Glomerular endothelial cell (primary cell): ENCODE results near the gene FBXL20. TPM values are rescaled to one million over a fixed set of nuclear protein-coding genes. Genes with fewer than 3 reads are reported as not detected.
"Not testable (repeated sequence)": the region's sequence is repeated elsewhere in the genome, so short reads cannot be mapped to it uniquely, and the experiment has no call there.

ENCODE experiments used
- DNase-seq: peaks from one replicate; pipeline ENCODE4 v3.0.0-alpha.2; 2011; ENCODE audit warnings: low read depth, low spot score; ENCODE audit errors: extremely low read depth
- total RNA-seq: library from RNA; depleted of rRNA; stranded (reverse); fragments of >200 nt; gene quantifications from 2 replicates; pipeline ENCODE4 v1.2.3, GENCODE V29; 2015

Gene FBXL20
- total RNA-seq, 1 donor from 2014 or later, result 14.0 TPM

DNA sequence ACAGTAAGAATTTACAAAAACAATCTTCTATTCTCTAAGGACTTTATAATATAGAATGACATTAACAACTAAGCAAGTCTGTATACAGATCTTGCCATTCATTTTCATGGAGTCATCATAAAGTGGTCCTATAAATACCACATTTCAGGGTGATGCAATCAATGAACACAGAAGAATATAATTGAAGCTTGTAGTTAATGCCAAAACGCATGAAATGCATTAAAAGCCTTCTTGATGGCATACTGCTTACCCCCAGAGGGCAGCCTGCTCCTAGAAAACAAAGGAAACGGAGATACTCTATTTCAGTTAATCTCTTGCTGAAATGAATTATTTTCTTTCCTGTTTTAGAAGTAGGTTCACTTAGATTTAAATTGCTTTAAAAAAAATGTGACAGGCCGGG is 130.5 kb downstream of the FBXL20 start:
- DNase-seq, result no peak

DNA sequence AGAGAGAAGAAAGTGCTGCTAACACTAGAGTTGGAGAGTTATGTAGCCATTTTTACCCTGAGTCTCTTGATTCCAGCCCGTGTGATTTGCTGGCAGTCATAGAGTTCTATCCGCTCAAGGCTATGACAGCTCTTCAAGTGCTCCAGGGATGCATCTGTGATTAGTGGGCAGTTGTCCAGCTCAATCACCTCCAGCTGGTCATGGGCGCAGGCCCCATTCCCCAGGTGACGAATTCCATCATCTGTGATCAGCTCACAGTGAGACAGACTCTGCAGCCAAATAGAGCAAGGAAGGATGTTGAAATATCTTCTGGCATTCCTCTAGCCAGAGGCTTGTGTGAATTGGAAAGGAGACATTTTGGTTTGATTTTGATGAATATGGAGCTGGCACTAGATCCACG is 137.3 kb downstream of the FBXL20 start:
- no peak for DNase-seq

DNA sequence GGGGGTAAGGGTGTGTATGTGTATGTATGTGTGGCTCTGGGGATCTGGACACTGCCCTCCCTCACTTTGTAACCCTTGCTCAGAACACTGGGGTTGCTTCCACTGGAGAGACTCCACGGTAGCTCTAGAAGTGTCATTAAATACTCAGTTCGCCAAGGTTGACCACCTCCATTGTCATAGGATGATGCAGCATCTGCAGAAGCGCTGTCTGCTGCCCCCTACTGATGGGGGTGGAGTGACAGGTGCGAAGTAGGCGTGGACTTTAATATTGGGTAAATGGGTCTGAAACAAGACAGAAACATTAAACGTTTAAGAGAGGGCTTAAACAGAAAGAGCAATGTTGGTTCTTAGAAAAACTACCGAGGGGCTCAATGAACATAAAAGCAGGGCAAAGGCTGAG is 140.1 kb downstream of the FBXL20 start:
- DNase-seq, result no peak

DNA sequence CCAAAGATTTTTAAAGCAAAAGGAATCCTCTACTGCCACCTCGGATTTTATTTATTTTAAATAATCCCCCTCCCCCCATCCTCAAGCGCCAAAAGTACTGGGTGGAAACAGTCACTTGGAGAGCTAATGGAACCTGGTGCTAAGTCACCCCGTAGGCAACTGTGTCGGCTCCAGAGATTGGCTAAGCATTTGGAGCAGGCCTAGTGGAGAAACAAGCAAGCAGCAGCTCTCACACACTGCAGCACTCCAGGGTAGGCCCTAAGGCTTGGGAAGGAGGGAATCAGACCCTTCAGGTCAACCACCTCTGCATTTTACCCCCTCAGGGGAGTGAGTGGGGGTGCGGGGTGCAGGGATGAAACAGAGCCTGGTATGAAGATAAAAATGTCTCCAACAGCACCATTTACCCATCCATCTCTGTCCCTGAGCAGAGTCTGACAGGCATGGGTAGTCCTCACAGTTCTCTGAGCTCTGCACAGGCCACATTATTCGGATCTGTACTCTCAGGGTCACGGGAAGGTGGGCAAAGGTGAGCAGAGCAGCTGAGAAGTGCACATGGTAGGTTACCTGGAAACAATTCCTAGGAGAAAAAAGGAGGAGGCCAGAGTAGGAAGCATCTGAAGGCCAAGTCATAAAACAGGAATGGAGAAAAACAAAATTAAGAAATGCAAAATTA is 148.5 kb downstream of the FBXL20 start:
- no peak for DNase-seq

DNA sequence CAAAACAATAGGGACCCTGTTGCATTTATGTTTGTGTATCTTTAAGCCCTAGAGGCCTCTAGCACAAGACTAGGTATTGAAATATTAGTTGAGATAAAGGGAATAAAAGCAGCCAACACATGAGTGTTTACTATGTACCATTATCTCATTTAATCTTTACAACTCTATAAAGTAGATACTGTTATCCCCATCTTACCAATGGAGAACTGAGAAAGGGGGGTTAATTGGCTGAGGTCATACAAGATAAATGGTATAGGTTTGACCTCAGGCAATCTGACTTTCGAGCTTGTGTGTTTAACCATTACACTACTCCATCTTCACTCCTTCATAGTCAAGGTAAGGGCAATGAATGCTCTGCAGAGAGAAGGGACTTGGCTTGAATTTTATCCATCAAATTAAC is 149.4 kb downstream of the FBXL20 start:
- DNase-seq, result no peak

DNA sequence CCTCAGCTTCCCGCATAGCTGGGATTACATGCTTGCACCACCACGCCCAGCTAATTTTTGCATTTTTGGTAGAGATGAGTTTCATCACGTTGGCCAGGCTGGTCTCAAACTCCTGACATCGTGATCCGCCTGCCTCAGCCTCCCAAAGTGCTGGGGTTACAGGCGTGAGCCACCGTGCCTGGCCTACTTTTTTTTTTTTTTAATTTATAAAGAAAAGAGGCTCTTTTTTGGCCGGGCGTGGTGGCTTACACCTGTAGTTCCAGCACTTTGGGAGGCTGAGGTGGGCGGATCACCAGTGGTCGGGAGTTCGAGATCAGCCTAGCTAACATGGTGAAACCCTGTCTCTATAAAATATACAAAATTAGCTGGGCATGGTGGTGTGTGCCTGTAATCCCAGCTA is 151.3 kb downstream of the FBXL20 start:
- DNase-seq, result not testable (repeated sequence)

DNA sequence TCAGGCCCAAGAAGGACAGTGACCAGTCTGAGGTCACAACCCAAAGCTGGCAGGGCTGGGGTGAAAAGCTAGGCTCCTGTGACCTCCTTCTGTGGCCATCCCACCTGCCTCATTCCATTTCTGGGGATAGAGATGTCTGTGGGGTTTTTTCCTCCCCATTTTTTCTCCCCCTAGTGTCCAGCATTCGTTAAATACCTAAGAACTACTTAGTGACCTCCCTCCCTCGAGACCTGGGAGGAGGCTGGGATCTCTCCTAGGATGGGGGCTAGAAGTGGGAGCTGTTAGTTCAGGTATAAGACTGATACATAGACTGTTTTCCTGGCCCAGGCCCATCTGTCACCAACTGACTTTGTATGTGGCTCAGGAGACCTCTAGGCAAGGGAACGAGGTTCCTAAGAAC is 155.2 kb downstream of the FBXL20 start:
- DNase-seq, result no peak

DNA sequence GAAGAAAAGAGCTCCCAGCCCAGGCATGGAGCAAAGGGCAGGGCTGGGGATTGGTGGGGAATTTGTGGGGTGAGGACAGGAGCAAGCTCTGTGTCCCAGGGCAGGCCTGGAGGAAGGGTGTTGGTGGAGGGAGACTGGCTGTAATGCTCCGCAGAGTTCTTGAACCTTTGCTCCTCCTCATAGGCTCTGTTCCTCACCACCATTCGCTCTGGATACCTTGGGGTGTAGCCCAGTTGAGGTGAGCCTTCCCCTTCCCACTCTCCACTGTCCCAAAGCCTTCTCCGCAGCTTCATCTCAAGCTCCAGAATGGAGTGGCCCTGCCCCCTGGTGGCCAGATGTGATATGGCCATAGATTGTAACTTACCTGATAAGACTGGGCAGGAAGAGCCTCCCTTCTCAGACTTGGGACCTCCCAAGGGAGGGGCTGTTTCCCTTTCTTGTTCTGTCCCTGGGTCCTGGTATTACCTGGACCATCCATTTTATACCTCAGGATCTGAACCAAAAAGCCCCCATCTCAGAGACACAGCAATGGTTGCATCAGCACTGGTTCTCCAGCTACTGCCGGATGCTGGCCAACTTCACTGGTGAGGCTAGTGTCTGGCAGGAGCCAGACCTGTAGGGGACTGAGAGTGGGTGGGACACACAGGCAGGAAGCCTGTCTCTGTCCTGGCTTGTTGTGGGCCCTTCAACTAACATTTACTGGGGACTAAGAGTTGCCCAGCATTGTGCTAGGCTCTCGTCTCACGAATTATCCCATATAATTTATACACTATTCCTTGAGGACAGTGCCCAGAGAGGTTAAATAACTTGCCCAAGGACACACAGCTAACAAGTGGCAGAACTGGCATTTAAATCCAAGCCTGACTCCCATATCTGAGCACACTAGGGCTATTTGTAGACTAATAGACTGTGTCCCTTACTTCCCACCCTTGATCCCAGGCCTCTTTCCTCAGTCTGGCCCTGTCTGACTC is 156.5 kb downstream of the FBXL20 start:
- peak; percentile 61 for DNase-seq

DNA sequence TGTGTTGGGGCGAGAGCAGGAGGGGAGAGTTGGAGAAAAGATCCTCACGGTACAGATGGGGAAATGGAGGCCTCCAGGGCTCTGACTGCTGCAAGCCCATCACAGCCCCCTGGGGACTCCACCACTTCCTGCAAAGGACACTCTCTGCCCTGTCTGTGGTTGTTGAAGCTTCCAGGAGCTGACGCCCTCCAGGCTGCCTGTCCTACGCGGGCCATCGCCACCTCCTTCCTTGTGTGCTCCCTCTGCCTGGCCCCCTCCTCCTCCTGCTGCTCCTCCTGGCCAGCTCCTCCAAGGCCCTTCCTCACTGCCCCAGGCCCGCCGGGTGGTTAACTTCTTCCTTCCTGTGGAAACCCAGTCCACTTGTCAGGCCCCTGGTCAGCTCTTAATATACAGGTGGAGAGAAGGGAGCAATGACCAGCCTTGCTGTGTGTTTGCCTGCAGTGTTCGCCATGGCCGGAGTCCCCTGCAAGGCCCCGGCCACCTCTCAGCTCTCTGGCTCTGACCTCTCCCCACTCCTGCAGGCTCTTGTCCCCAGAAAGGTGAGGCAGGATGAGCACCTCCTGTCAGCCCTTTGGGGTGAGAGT is 157.3 kb downstream of the FBXL20 start:
- no peak for DNase-seq

DNA sequence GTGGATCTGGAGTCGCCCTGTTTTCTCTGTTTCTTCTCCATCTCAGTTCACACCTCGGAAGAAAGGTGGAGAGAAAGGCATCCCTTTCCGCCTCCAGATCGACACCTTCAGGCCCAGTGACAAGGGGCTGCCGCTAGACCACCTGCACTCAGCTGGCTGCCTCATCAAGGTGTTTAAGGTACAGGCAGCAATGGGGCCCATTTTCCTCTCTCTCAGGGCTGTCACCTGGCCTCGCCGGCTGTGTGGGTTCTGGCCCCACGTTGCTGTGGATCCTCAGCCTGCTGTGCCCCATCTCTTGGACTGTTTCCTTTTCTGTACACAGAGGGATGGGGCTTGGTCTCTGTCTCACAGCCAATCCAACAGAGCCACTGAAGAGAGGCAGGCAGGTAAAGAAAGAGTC is 158.3 kb downstream of the FBXL20 start:
- no peak for DNase-seq

DNA sequence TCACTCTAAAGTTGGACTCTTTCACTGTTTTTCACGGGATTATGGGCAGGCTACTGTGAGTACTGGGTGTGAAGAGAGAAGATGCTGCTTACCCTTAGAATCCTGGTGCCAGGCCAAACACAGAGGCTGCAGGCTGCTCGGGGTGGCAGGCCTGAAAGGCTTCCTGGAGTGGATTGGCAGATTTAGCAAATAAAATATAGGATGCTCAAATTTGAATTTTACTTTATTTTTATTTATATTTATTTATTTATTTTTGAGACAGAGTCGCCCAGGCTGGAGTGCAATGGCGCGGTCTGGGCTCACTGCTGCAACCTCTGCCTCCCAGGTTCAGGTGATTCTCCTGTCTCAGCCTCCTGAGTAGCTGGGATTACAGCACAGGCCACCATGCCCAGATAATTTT is 160.8 kb downstream of the FBXL20 start:
- DNase-seq, result no peak

DNA sequence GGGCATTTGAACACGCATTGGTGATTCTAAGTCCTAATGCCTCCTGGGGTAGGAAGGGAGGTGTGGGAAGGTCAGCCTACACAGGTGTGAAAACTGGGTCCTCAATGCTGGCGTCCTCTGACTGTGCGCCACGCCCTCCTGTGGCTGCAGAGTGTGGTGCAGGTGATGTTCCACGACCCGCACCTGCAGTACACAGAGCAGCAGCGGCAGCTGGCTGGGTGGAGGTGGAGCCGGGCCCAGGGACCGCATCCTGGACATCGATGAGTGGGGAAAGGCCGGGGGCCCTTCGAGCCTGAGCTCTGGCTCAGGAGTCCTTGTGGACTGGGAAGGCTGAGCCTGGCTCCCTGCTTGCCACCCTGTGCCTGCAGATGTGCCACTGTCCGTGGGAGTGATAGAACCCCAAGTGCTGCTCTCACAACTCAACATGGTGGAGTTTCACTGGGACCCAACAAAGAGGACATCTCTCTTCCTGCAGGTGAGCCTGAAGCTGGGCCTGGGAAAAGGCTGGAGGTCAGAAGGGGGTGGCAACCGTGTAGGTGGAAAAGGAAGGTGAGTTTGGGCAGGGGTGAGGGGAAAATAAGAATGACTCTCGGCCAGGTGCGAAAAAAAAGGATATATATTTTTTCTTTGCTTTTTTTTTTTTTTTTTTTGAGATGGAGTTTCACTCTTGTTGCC is 161.6 kb downstream of the FBXL20 start:
- no peak for DNase-seq

DNA sequence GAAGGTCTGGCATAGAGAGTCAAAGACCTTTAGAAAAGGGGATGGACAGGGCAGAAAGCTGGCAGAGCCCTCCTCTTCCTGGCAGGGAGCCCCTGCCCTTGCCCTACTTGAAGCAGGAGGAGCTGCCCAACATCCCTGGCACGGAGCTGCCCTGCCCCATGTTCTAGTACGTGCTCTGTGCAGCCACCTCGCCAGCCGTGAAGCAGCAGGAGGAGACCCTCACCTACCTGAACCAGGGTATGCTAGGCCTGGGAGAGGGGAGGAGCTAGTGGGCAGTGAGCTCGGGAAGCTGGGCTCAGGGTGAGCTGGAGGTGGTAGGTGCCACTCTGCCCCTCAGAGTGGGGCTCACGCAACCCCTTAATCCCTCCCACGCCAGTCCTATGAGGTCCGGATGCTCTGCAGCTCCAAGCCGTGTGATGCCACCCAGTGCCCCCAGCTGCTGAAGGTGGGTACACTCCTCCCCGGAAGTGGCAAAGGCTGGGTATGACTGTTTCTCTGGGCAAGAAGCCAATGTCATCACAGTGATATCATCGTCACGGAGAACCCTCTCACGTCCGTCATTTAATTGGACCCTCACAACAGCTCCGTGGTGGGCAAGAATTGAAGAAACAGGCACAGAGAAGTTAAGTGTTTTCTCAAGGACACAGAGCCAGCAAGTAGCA is 163.0 kb downstream of the FBXL20 start:
- DNase-seq, result no peak

DNA sequence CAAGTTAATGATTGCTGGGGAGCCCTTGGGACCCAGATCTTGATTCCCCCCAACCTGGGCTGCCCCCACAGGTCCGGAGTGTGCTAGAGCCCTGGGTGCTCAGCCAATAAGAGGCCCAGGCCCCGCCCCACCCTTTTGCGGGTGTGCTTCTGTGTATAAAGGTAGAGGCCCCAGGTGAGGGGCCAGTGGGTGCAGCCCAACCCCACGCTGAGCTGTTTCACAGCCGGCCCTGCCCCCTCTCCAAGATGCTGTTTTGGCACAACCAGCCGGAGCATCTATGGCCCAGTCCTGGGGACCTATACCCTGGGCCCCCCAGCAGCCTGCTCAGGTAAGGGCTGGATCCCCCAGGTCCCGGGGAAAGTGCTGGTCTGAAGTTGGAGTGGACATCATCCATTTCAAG is 163.8 kb downstream of the FBXL20 start:
- no peak for DNase-seq

DNA sequence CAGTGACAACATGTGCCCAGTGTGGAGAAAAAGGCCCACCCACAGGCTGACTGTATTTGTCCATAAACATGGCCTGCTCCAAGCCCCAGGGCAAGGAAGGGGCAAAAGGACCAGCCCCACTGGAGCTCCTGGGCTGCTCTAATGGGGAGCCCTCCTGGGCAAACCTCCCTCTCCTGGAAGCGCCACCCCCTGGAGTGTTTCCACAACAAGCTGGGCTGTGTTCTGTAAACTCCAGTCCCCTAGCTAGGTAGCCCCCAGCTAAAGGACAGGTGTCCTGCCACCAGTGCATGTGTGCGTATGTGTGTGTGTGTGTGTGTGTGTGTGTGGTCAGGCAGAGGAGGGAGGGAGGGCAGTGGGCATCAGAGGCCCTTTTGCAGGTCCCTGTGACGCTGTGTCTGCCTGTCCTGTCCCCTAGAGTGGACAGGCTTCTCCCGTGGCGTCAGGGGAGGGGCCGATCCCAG is 164.4 kb downstream of the FBXL20 start:
- DNase-seq, result no peak

DNA sequence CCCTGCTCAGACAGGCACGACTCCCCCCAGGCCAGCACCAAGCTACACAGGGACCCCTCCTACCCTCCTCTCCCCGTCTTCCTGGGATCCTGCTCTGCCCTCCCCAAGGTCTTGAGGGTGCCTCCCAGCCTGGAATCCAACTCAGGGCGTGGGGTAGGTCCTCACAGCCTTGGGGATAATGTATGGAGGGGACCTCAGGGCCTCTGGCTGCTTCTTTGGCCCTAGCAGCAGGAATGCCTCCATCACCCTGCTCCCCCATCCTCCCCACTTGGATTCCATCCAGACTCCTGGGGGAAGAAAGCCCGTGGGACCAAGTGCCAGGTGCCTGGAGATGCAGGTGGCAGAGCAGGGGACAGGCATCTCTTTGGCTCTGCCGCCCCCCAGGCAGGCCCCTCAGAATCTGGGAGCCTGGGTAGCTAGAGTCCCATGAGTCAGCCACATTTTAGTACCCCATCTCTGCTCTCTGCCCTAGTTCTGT is 164.9 kb downstream of the FBXL20 start:
- DNase-seq, result no peak

DNA sequence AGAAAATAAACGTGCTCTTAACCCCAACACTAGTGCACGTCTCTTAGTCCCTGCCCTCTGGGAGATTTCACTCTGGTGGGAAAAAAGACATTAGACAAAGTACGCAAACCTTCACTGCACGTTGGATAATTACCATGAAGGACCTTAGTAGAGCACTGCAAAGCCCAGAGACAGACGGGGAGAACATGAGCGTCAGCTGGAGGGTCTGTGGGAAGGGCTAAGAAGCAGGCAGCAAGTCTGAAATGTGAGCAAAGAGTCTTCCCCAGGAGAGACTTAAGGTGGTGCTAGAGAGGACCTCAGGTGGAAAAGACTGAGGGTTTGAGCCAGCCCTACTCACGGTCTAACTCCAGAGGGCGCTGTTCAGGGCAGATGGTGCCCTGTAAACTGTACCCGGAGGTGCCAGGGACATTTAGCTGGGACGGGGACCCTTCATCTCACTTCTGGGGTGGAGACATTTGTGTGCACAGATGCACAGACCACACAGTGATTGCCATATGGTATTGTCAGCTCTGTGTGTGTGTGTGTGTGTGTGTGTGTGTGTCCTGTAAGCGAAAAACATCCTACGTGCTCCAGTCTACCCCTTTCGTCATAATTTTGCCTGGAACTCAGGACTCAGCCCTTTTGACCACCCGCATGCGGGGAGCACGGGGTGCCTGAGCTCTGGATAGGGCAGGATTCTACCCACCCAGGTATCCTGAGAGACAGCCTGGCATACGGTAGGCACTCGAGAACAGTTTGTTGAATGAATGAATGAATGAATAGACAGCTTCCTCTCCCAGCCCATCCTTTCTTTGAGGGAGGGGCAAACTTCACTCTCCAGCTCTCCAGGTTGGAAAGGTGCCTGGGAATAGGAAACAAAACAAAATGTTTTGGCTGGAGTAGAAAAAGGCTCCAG is 165.6 kb downstream of the FBXL20 start:
- peak; percentile 34 for DNase-seq

DNA sequence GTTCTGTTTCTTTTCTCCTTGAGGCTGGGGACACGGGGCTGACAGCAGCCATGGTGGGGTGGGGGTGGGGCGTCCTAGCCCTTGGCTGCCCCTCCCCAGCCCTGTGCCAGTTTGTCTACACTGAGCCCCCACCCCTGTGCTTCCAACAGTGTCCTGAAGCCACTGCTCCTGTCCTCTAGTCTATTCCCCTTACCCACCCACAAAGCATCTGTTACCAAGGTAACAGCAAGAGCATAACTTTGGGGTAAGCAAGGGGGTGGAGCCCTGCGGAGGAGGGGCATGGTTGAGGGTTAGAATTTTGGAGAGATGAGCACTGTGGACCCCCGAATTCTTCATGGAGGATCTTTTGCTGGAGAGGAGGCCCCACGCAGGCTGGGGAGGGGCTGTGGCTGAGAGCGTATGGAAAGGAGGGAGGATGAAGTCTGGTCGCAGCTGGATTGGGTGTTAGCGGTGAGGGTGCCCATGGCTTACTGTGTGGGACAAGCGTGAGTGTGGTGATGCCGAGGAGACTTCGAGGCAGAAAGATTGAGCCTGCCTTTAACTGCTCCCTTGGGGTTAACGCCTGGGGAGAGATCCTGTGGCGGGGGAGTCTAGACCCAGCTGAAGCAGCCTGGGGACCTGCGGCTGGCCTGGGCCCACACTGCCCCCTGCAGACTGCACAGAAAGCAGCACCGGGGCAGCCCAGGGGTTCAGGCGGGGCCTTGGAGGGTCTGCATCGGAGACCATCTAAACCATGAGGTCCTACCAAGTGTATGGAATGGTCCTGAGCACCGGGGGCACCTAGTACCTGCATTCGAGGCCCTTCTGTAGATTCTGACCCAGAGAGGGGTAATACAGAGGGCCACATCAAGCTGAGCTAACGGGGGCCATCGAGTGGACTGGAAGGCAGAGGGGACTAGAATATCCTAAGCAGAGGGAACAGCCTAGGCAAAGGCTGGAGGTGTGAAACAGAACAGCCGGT is 169.6 kb downstream of the FBXL20 start:
- no peak for DNase-seq
